PFSK-1 (cell line): ENCODE results near the gene AMOTL1.

ENCODE experiments used
- SIN3A ChIP-seq: IDR thresholded peaks from 2 replicates; pipeline ENCODE4 v1.6.1; 2012; ENCODE audit warnings: mild to moderate bottlenecking, low read length, moderate library complexity, borderline replicate concordance; ENCODE audit not compliant: insufficient read depth
- TAF1 ChIP-seq: IDR thresholded peaks from 2 replicates; pipeline ENCODE4 v1.6.1; 2012; ENCODE audit warnings: low read length, control low read depth, borderline replicate concordance; ENCODE audit not compliant: insufficient read depth

DNA sequence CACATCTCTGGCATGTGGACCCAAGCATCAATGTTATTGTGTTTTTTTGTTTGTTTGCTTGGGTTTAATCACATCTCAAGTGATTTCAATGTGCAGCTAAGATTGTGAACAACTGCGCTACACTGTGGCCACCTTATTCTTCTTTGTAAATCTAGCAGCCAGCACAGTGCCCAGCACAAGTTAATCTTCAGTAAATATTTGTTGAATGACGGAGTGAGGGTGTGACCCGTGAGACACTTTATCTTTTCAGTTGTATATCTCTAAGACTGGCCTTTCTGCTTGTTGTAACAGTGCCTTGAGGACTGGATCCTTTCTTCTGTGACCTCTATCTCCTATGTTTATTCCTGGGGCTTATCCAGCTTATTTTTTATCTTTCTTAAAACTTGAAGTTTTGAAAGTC, 21.4 kb upstream of the AMOTL1 start:
- no peak for TF ChIP-seq TAF1
- no peak for TF ChIP-seq SIN3A
